ENCODE data around the gene RASA3. TPM values are rescaled to one million over a fixed set of nuclear protein-coding genes. Genes with fewer than 3 reads are reported as not detected.
A peak's percentile ranks its signal among the peaks of the same experiment; 100 is the strongest.
"Not testable (repeated sequence)": the region's sequence is repeated elsewhere in the genome, so short reads cannot be mapped to it uniquely, and the experiment has no call there.

RASA3 gene
- total and polyA plus RNA-seq, 2 donors, result 17.8 to 26.3 TPM

DNA sequence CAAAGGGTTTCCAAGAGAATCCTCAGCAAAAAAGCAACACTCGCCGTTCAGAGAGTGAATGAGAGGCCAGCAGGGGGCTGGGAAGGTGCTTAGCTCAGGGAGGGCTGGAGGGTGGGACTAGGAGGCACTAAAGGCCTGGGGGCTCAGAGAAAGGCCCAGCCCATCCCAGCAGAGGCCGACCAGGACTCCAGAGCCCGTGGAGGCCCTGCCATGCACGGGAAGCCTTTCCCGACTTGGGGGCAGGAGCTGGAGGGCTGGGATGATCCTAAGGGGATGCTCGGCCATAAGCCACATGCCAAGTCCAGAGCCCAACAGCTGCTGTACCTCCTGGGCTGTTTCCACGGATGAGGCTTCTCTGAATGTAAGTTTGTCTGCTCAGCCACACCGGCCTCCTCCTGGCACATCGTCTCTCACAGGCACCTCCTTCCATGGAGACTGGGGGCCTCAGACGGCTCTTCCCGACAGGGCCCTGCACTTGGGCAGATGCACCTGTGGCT is 19.5 kb downstream of the RASA3 start:
- no peak for DNase-seq (ENCODE audit: extremely low spot score)
- Histone ChIP-seq H3K4me3 (ENCODE audit: low read depth, low read length) (no peak overlapping the region), H3K4me1 (ENCODE audit: insufficient read depth) (peaks cover 2% of the 10 kb centered on the region), H3K36me3 (ENCODE audit: insufficient read depth) (no peaks in the 10 kb centered on the region), H3K27ac (ENCODE audit: low read depth) (no peak overlapping the region)
- WGBS, result 58% methylated on average over 12 of the region's 12 CpGs

DNA sequence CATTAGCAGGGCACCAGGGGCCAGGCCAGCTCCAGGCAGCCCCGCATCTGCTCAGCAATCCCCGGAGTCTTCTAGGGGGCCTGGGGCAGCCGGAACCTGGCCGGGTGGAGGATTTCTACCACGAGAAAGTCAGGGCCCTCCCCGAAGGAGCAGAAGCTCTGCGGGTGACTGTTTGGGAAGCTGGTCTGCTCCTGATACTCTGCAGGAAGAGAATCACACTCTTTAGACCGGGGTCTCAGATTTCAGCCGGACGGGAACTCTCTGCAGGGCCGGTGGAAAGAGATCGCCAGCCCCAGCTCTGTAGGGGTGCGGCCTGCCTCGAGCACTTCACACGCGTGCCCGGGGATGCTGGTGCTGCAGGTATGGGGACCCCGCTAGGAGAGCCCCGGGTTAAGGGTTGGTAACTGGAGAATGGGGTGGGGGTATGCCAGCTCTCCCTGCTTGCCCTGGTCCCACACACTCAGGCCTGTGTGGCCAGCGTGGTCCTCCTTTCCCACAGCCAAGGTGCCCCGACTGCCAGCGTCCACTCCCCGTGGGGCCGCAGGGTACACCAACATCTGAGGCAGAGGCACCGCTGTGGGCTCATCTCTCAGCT is 20.1 kb downstream of the RASA3 start:
- peaks cover 5% of the 10 kb centered on the region for H3K4me1 ChIP-seq (ENCODE audit: insufficient read depth)
- no peak for DNase-seq (ENCODE audit: extremely low spot score)
- 61% methylated on average over 25 of the region's 25 CpGs for WGBS
- H3K36me3 ChIP-seq (ENCODE audit: insufficient read depth), result no peaks in the 10 kb centered on the region
- H3K4me3 ChIP-seq (ENCODE audit: low read depth, low read length), result no peak overlapping the region
- peak overlapping the region; percentile 13 for H3K27ac ChIP-seq (ENCODE audit: low read depth)

DNA sequence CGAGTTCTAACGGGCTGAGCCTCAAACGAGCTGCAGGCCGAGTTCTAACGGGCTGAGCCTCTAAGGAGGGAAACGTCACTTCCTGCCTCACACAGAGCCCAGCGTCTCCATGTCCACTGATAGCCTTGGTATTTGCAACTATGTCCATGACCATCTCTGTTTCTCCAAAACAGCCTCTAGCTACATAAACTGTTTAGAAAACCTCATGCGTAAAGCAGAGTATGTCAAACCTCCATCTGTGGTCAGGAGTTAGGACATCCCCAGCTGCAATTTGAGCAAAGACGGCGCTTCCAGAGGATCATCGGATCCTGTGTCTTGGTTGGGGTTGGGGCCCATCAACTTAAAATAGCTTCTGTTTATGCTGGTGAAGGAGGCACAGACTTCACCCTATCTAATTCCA is 20.8 kb downstream of the RASA3 start:
- Histone ChIP-seq H3K27ac (ENCODE audit: low read depth) (no peak overlapping the region), H3K4me3 (ENCODE audit: low read depth, low read length) (no peak overlapping the region), H3K36me3 (ENCODE audit: insufficient read depth) (no peaks in the 10 kb centered on the region), H3K4me1 (ENCODE audit: insufficient read depth) (peaks cover 5% of the 10 kb centered on the region)
- WGBS, result 51% methylated on average over 11 of the region's 11 CpGs
- no peak for DNase-seq (ENCODE audit: extremely low spot score)

DNA sequence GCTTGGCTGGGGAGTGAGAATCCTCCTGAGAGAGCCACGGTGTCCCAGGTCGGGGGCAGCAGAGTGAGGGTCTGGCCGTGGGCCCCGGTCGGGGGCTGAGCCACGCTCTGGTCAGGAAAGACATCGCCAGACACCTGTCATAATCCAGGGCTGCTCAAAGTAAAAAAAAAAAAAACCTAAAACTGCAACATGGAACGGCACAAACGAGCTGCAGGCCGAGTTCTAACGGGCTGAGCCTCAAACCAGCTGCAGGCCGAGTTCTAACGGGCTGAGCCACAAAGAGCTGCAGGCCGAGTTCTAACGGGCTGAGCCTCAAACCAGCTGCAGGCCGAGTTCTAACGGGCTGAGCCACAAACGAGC is 21.6 kb downstream of the RASA3 start:
- 66% methylated on average over 18 of the region's 18 CpGs for WGBS
- H3K4me1 ChIP-seq (ENCODE audit: insufficient read depth); H3K36me3 ChIP-seq (ENCODE audit: insufficient read depth); DNase-seq (ENCODE audit: extremely low spot score); H3K4me3 ChIP-seq (ENCODE audit: low read depth, low read length): not testable (repeated sequence)
- peak overlapping the region; percentile 63 for H3K27ac ChIP-seq (ENCODE audit: low read depth)

DNA sequence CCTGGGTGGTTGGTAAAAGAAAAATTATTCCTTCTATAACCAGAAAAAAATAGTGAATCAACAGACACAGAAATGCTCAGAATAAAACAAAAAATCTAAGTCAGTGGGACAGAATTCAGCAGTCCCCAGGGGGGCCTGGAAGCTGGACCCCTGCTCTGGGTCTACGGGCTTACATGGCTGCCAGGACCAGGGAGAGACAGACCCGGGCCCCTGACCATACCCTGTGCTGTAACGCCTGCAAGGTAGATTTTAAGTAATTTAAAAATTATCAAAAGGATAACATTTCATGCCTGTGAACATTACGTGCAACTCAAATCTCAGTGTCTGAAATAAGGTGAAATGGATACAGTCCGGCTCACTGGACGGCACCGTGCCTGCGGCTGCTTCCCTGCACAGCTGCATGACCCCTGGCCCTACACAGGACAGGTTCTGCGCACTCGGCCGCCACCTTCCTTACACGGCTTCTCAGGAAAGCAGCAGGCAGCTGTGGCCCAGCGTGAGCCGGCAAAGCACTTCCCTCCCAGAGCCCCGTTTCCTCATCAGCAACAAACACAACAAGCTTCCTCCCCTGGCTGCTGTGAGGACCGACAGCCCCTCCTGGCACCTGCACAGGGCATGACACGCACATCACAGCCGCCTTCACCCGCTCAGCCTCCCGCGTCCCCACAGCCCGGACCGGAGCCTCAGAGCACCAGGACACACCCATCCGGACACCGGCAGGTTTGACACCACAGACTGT is 22.2 kb downstream of the RASA3 start:
- 78% methylated on average over 25 of the region's 25 CpGs for WGBS
- Histone ChIP-seq H3K27ac (ENCODE audit: low read depth) (peak overlapping the region; percentile 63), H3K4me1 (ENCODE audit: insufficient read depth) (peaks cover 5% of the 10 kb centered on the region), H3K4me3 (ENCODE audit: low read depth, low read length) (no peak overlapping the region), H3K36me3 (ENCODE audit: insufficient read depth) (no peaks in the 10 kb centered on the region)
- no peak for DNase-seq (ENCODE audit: extremely low spot score)

DNA sequence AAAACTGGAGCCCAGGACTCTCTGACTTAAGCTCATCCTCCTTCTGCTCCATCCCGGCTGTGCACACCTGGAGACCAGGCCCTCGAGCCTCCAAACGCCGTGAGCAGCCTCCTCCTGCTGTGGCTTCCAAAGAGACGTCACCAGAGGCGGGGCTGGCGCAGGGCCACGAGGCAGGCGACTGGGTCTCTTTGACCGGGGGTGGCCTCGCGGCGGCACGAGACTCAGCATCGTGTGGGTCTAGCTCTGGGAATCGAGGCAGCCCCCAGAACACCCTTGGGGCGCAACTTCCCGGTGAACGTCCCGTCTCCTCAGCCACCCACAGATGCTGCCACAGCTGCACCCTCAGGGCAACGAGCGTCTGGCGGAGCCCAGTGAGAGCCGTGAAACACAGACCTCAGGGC is 22.8 kb downstream of the RASA3 start:
- 71% methylated on average over 24 of the region's 24 CpGs for WGBS
- H3K27ac ChIP-seq (ENCODE audit: low read depth), result peak overlapping the region; percentile 13
- peaks cover 5% of the 10 kb centered on the region for H3K4me1 ChIP-seq (ENCODE audit: insufficient read depth)
- H3K36me3 ChIP-seq (ENCODE audit: insufficient read depth), result no peaks in the 10 kb centered on the region
- no peak for DNase-seq (ENCODE audit: extremely low spot score)
- H3K4me3 ChIP-seq (ENCODE audit: low read depth, low read length), result no peak overlapping the region

DNA sequence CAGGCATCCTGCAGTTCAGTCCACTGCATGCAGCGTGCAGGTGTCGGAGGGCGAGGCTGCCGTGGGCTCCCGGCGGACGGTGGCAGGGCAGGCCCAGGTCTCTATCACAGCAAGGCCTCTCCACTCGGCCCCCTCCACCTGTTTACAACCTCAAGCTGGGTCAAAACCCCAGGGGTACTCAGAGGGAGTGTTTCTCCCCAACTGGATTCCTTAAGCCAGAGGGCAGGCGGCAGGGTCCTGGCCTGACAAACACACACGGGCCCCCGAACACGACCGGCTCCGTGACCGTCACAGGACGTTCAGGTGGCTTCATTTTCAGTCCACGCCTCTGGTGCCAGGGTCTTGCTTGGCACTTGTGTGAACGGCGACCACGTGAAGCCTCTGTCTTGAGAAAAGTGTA is 23.5 kb downstream of the RASA3 start:
- WGBS, result 85% methylated on average over 20 of the region's 20 CpGs
- DNase-seq (ENCODE audit: extremely low spot score), result no peak
- no peak overlapping the region for H3K4me3 ChIP-seq (ENCODE audit: low read depth, low read length)
- H3K4me1 ChIP-seq (ENCODE audit: insufficient read depth), result peaks cover 5% of the 10 kb centered on the region
- H3K36me3 ChIP-seq (ENCODE audit: insufficient read depth), result no peaks in the 10 kb centered on the region
- peak overlapping the region; percentile 12 for H3K27ac ChIP-seq (ENCODE audit: low read depth)

DNA sequence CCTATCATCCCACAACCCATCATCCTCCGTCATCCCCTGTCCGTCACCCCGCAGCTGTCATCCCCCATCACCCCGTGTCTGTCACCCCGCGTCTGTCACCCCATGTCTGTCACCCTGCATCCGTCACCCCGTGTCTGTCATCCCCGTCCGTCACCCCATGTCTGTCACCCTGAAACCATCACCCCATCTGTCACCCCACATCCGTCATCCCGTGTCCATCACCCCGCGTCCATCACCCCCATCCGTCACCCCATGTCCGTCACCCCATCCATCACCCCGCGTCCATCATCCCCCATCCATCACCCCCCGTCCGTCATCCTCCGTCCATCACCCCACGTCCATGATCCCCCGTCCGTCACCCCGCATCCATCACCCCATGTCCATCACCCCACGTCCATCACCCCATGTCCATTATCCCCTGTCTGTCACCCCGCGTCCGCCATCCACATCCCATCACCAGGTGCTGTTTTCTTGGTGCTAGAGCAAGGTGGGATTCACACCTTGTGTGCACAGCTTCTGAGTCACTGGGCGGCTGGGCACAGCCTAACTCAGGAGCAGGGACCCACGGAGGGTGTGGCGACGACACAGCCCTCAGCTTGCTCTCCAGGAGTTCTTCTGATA is 24.2 kb downstream of the RASA3 start:
- 93% methylated on average over 33 of the region's 33 CpGs for WGBS
- Histone ChIP-seq H3K4me3 (ENCODE audit: low read depth, low read length) (no peak overlapping the region), H3K4me1 (ENCODE audit: insufficient read depth) (peaks cover 5% of the 10 kb centered on the region), H3K27ac (ENCODE audit: low read depth) (peak overlapping the region; percentile 30), H3K36me3 (ENCODE audit: insufficient read depth) (no peaks in the 10 kb centered on the region)
- no peak for DNase-seq (ENCODE audit: extremely low spot score)

DNA sequence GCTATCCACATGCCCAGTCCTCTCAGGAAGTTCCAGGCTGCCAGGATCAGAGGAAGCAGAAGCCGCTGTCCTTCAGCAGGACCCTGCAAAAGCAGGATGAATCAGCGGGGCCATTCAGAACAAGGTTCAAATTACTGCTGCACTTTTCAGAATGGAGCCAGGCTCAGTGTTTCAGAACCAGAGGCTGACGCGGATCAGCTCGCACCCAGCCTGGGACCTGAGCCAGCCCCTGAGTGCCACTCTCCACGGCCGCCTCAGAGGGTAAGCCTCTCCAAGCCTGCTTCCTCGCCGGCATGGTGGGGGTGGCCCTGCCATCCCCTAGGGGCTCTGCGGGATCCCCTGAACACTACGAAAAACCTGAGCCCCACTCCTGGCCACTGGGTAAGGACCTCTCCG is 24.7 kb downstream of the RASA3 start:
- DNase-seq (ENCODE audit: extremely low spot score), result no peak
- Histone ChIP-seq H3K4me3 (ENCODE audit: low read depth, low read length) (no peak overlapping the region), H3K36me3 (ENCODE audit: insufficient read depth) (no peaks in the 10 kb centered on the region), H3K27ac (ENCODE audit: low read depth) (peak overlapping the region; percentile 30), H3K4me1 (ENCODE audit: insufficient read depth) (peaks cover 5% of the 10 kb centered on the region)
- 43% methylated on average over 12 of the region's 12 CpGs for WGBS

DNA sequence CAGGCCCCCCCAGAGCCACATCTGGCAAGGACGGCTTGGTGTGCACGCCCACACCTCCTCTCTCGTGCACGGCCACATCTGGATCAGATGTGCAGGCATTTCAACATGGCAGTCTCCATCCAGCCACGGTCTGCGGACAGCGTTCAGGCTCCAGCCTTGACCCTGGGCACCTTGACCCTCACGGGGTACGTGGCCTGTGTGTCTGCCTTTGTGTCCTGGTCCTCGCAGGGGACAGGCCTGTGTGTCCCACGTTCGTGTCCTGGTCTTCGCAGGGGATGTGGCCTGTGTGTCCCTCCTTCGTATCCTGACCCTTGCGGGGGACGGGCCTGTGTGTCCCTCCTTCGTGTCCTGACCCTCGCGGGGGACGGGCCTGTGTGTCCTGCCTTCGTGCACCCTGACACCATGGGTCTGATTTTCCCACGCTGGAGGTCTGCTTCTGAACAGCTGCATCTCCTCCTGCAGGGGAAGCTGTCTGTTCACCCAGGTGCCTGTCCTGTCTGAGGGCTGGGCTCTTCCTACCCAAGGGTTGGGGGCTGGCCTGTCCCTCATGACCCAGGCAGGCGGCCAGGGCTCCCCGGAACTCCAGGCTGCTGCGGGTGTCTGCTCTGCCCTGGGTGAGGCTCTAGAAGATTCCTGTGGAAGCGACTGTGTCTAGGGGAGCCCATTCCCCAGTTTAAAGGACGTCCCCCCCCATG is 25.3 kb downstream of the RASA3 start:
- 85% methylated on average over 27 of the region's 27 CpGs for WGBS
- no peak for DNase-seq (ENCODE audit: extremely low spot score)
- Histone ChIP-seq H3K36me3 (ENCODE audit: insufficient read depth) (no peaks in the 10 kb centered on the region), H3K4me3 (ENCODE audit: low read depth, low read length) (no peak overlapping the region), H3K27ac (ENCODE audit: low read depth) (no peak overlapping the region), H3K4me1 (ENCODE audit: insufficient read depth) (peaks cover 5% of the 10 kb centered on the region)

DNA sequence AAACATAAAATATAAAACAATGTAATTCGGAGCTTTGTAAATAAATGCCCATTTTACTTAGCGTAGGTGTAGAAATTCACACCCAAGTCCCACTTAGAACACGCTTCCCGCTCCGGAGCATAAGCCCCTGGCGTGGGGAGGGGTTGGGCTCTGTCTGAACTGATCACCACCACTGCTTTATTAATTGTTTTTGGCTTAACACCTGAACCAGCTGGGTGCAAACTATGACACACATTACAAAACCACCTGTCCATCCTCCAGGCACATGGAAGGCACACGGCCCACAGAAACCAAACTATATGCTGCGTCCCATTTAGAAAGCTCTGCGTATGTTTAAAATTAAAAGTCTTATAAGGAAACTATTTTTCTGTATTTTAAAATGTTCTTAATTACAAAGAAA is 25.9 kb downstream of the RASA3 start:
- no peak for DNase-seq (ENCODE audit: extremely low spot score)
- H3K4me1 ChIP-seq (ENCODE audit: insufficient read depth), result peaks cover 5% of the 10 kb centered on the region
- WGBS, result 96% methylated on average over 9 of the region's 9 CpGs
- H3K27ac ChIP-seq (ENCODE audit: low read depth), result no peak overlapping the region
- H3K36me3 ChIP-seq (ENCODE audit: insufficient read depth), result no peaks in the 10 kb centered on the region
- H3K4me3 ChIP-seq (ENCODE audit: low read depth, low read length), result no peak overlapping the region

DNA sequence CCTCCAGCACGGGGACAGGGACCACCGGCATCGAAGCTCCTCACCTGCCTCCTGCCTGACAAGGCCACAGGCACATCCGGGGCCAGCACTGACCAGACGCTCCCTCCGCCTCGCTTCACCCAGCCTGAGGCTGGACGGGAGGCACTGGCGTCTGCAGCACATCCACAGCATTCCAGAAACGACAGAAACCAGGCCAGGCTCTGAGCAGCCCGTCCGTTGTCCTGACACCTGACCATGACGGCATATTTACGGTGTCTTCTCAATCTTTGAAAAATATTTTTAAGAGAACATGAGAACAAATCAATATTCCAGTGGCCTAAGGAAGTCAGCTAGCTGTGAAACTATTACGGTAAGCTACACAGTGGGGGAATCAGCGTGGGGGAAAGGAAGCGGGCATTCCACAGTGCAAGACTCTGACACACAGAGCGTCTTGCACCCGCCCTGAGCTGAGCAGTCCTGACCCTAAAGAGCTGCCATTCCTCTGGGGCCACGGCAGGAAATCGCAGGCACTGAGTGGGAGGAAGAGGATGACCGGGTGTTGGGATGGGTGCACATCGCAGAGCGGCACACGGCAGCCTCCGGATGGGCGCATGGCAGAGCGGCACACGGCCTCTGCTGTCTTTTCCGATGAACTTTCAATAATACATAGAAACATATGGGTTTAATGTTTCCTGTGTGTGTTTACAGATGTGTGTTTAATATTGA is 26.8 kb downstream of the RASA3 start:
- no peak for DNase-seq (ENCODE audit: extremely low spot score)
- no peaks in the 10 kb centered on the region for H3K36me3 ChIP-seq (ENCODE audit: insufficient read depth)
- 72% methylated on average over 30 of the region's 30 CpGs for WGBS
- no peak overlapping the region for H3K27ac ChIP-seq (ENCODE audit: low read depth)
- no peak overlapping the region for H3K4me3 ChIP-seq (ENCODE audit: low read depth, low read length)
- peaks cover 5% of the 10 kb centered on the region for H3K4me1 ChIP-seq (ENCODE audit: insufficient read depth)

Measured in urinary bladder (tissue), 4 donors.